NB4 (cell line): ENCODE results near the gene KCNJ4.

Experiments
- CTCF ChIP-seq: IDR thresholded peaks from one replicate; pipeline ENCODE4 v1.5.1; 2012; ENCODE audit warnings: low read depth, low read length
- MAX ChIP-seq: IDR thresholded peaks from 2 replicates; pipeline ENCODE4 v1.6.1; 2011; ENCODE audit warnings: low read depth, low read length
- POLR2A ChIP-seq: IDR thresholded peaks from 2 replicates; pipeline ENCODE4 v1.6.1; 2011; ENCODE audit warnings: mild to moderate bottlenecking; ENCODE audit not compliant: insufficient read length; ENCODE audit errors: extremely low read depth

GRCh38 chr22:38489561-38490145, 34.7 kb upstream of the KCNJ4 start:
- no peak for TF ChIP-seq CTCF
- no peak for TF ChIP-seq MAX
- no peak for TF ChIP-seq POLR2A
